C1 segment of cervical spinal cord (tissue), 14 donors: ENCODE results near the gene CARD9.

Experiments used
- DNase-seq, 14 donors: peaks; one replicate each; lab custom pipeline; 2025; lab: John Stamatoyannopoulos, UW

The CARD9 gene

DNA sequence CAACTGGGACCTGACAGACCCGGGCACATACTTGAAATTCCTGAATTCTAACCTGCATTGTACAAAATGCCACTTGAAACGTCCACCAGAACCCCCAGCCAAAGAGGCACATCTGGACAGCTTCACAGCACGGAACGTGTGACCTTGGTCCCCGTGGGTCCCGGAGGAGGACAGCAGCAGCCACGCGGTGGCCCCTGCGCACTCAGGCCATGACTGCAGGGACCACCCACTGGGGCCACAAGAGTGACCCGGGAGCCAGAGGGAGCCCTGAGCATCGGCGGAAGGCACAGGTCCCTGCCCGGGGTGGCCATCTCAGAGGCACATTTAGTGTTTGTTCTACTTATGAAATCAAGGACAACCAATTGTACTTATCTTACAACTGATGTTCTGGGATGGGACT, 28.6 kb upstream of the CARD9 start:
- no peak for DNase-seq

DNA sequence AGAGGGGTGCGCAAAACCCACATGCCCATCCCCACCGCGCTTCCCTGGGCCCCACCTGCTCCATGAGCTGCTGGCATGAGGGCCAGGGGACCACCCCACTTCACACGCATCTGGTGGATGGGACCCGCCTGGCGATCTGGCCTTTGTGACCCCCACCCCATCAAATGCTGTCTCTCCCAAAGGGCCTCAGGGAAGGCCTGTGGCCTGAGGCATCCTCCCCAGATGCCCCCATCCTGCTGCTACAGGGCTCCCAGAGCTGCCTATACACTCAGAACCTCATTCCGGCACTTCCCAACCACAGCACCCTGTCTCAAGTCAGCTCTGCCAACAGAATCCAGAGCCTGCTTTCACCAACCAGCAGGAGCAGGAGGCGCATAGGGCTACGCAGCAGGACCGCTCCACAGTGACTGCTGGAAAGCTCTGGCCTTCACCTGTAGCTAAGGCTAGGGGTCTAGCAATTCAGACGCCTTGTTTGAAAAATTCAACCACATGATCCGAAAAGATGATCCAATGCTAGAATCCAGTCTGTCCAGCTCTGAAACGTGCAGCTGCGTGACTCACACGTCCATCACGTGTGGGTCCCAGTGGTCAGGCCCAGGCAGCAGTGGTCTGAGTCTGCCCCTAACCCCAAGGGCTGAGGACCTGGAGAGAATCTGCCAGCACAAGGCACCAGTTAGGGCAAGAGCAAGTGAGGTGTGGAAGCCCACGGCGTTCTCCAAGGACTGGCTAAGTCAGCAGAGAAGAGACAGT, 27.9 kb upstream of the CARD9 start:
- no peak for DNase-seq

DNA sequence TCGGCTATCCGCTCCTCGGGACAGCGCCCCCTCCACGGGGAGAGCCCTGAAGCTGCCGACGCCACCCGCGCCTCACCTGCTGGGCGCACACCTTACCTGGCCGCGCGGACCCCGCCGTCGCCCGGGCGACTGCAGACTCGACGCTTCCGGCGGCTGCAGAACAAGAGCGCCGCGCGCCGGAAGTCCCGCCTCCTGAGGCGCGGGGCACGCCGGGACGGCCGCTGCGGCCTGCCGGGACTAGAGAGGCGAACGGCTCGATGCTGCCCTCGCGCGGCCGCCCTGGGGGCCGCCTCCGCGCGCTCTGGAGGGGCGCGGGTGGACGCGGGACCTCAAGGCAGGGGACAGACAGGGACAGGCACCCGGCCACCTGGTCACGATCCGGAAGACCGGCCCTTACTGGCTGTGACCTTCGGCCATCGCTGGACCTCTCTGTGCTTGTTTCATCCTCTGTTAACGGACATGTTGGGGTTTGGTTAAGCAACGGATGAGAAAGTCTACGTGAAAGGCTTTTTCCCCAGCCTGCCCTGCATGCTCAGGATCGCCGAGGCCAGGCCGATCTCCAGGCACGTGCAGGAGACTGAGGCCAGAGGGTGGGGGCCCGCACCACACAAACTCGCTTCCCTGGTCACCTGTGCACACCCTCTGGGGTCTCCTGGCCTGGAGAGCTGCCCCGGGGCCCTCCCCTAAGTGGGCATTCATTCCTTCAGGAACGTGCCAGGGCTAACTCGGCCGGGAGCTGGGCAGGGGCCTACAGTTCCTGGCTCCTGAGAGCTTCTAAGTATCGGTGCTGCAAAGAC, 26.8 kb upstream of the CARD9 start, which contains the start of gene SNAPC4:
Gene SNAPC4 (minus strand): TSS at position 133 of the 797 bp plus-strand sequence. CDS start 1,742 bp downstream, outside the sequence.
- peak in 13 of 14 donors; percentile 10 to 88 (median 68) for DNase-seq

DNA sequence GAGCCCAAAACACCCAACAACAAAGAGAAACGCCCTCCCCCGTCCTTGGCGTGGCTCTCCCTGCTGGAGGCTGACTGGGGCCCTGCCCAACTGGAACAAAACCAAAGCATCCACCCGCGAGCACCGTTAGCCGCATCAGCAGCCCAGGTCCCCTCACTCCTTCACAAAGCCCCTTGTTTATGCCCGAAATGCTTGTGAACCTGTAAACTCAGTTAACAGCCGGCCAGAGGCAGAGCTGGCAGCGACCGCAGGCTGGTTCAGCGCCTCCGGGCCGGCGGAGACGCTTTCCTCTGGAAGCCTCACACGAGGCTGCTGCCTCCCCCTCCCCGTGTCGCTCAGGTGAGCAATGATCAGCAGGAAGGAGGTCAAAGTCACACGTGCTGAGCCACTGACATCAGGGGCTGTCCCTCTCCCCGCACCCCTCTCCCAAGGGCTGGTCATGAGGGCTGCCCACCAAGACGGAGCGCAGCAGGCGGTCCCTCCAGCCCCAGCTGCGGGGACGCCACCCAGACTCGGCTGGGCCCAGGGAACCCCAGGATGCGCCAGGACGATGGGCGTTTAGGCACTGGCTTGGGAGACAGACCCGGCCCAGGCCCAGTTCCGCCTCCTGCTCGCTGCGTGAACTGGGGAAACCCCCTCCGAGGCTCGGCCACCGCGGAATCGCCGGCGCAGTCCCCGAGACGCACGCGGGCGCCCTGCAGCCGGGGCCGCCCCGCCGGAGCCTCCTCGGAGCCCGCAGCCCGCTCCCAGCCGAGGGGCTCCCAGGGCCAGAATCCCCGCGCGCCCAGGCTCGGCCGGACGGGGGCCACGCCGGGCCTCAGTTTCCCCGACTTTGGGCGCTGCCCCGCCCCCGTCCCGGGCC, 25.9 kb upstream of the CARD9 start:
- DNase-seq: peak in 1 of 14 donors; percentile 43

DNA sequence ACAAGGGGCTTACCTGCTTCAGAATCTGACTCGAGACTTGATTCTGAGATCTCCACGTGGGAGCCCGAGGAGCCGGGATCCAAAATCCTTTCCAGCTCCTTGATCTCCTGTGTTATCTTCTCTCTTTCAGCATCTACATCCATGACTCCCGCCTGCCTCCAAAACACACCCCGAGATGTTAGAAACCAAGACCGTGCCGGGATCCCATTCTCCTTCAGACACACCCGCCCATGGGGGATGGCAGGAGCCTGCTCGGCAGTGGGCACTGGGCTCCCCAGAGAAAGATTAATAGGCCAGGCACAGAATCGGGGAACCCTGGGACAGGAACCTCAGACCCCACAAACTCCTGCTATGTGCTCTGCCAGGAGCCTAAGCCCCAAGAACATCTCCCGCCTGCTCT, 24.8 kb upstream of the CARD9 start:
- DNase-seq: no peak

DNA sequence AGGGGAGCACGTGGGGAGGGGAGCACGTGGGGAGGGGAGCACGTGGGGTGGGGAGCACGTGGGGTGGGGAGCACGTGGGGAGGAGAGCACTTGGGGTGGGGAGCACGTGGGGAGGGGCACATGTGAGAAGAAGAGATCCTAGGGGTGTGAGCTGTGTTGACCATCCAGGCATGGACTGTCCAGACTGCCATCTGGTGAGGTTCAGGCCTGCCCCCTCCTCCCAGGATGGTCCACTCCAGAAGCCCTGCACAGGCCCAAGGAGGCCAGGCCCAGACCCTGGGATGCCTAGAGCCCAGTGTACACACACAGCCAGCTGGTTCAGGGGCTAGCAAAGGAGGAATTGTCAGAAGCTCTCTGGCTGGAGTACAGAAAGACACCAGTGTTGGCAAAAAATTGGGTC, 24.2 kb upstream of the CARD9 start:
- DNase-seq: no peak

DNA sequence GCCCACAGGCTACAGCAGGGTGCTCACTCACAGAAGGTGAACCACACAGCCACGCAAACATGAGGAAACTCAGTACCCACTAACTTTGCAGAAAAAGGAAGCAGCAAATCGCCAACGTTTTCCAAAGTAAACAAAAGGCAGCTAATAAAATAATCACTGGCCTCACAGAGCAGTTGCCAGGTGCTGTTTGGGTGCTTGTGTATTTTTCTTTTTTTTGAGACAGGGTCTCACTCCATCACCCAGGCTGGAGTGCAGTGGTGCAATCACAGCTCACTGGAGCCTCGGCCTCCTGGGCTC, 22.7 kb upstream of the CARD9 start:
- DNase-seq: no peak

DNA sequence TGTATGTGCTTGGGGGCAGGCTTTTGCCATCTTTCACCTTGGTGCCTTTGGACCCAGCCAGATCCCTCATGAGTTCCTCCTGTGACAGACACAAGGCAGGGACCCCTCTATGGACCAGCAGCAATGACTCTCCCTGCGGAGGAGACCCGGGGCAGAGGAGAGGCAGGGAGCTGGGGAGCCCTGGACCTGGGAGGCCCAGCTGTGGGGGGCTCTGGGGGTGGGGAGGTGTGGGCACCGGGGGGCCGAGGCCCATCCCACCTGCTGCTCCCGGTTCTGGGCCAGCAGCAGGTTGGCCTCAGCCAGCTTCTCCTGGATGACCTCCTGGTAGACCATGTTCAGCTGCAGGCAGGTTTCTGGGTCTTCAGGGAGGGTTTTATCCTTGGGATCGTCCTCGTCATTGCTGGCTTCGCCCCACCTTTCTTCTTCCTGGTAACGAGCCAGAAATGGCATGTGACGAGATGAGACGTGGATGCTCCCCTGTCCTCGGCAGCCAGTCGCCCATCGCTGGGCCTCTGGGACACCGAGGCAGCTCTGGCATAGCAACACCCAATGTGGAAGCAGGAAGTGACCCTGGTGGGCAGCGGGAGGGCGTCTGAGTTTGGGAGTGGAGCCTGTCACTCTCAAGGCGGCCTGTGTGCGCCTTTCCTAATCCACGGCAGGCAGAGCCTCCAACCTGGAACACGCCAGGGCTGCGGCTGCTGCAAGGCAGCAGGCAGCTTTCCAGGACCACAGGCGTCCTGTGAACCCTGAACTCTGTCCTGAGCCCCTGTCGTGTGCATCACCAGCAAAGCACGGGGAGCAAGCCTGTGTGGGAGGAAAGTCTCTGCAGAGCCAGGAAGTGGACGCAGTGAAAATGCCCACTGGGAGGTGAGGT, 22.1 kb upstream of the CARD9 start:
- DNase-seq: no peak

DNA sequence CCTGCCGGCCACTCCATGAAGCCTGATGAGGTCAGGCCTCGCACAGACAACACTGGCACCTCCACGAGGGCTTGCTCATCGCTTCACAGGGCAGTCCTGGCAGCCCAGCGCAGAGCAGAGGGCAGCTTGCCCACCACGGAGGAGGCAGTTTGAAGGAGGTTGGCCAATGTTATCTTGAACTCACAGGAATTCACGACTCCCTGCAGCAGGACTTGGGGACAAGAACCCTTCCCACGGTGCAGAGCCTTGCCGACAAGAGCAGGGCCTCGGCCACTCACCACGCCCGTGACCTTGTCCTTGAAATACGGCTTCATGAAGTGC, 21.5 kb upstream of the CARD9 start:
- no peak for DNase-seq

DNA sequence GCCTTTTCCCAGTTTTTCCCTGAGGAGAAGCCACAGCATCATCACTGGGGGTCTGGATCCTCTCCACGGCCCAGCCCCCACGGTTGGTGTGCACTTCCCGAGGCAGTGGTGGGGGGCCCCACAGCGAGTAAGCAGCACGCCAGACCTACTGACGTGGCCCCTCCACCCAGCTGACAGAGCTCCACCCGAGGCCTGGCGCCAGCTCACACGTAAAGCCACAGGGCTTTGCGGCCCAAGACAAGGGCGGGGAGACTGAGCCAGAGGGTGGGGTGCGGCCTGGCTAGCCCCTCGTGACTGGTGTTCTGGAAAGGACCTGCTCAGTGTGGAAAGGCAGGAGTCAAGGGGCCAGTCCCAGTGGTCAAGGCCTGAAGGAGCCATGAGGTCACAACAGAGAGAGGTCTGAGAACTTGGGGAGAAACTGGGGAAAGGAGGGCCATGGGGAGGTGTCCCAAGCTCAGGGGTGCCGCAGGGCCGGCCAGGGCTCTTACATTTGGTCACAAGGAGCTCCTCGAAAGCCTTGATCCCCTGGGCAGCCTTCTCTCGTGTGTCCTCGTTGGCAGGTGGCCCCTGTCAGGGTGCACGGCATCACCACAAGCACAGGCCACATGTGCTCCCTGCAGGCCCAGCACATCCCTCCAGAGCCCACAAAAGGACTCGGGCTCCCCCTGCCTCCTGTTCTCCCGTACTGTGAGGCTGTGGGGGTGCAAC, 21.0 kb upstream of the CARD9 start:
- no peak for DNase-seq

DNA sequence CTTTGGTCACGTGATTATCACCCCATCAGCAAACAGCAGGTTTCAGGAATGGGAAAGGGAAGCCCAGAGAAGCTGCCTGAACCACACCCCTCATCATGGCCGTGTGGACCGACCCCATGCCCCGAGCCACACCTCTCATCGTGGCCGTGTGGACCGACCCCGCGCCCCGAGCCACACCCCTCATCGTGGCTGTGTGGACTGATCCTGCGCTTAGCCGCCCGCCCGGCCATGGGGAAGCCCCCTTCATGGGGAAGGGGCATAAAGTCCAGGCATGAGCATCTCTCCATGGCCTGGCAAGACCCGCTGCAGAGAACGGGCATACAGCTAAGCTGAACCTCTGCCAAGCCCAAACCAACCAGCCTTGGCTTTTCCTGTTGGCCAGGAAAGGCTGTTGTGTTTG, 20.1 kb upstream of the CARD9 start:
- no peak for DNase-seq

DNA sequence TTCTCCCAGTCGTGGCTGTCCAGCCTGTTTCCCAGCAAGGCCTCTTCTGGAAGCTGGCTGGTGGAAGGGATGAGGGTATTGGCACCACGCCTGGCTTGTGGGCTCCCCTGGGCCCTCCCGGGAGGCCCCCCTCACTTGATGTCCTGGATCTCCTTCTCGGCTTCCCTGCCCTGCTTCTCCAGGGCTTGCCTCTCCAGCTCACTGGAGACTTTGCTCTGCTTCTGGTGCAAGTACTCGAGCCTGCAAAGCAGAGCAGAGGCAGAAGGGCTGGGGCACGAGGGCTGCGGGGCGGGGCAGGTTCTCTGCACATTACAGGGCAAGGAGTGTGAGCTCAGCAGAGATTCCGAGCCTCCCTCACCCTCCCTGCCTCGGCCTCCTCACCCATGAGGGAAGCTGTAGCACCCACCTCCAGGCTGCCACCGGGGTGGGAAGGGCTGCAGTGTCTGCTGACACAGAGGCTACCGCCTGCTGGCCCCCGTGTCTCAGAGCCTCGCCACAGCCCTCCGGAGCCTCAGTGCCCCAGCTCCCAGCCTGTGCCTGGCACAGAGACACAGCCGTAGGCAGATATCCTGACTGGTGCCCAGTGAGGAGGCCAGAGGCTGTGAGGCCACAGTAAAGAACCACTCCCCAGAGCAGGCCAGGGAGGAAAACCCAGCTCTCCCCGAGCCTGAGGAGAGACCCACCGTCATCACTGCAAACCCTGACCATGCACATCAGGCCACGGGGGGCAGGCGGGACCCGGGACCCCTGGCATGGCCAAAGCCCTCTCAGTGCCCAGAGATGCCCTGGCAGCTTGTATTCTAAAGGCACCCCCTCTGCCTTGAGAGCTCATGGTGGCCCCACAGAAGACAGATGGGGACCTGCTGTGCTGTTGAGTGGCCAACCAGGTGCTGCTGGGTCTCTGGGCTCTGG, 19.3 kb upstream of the CARD9 start:
- no peak for DNase-seq

DNA sequence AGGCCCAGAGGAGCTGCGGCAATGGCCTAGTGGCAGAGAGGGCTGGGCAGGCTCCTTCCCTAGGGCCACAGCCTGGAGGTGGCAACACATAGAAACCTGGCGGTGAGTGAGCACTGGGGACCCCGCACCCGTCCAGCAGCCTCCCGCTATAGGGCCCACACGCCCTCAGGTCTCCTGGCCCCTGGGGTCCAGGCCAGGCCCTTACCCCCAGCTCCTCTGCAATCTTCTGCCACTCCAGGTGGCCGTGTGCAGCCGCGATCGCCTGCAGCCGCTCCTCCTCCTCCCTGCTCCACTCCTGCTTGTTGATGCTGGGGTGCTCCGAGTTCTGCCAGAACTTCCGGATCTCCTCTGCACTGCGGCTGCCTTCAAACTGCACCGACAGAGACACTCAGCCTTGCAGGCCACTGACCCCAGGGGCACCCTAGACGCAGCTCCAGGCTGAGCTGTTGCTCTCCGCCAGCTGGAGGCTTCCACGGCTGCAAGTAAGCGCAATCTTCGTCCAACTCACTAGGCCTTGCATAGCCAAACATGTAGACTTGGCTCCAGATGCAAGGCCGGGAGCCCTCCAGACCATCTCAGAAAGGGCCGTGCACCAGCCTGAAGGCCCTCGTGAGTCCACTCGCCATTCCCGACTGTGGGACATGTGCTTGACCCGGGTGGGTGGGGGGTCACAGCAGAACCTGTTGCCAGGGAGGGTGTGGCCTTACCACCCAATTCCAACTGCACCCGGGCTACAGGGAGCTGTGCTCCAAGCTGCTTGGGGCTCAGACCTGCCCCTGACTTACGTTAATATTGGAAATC, 18.5 kb upstream of the CARD9 start:
- DNase-seq: no peak

DNA sequence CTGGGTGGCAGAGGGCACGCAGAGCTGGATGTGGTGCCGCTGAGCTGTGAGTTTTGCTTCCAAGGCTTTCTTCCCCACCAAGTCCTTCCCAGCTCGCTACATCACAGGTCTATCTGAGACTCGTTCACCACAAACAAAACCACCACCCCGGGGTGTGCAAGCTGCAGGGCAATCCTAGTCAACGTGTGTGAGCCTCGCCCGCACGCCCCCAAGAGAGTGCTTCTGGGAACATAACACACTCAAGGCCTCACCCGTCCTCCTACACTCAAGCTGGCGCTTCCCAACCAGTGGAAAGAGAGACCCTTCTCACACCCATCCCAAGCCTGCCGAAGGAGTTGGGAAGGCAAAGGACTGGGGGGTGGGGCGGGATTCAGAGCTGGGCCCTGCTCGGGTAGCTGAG, 15.9 kb upstream of the CARD9 start:
- DNase-seq: no peak

DNA sequence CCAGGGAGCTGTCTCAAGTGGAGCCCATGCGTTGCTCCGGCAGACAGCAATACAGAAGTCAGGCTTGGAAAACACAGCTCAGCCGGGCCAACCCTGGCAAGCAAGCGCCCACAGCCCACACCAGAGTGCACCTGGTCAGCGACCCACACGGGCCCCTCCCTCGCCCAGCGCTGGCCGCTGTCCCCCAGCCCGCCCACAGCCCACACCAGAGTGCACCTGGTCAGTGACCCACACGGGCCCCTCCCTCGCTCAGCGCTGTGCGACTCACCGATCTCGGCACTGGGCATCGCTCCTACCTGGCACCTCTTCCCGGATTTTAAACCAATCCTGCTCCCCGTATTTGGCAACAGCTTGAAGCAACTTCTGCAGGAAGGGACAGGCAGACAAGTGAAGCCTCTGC, 13.7 kb upstream of the CARD9 start:
- DNase-seq: no peak

DNA sequence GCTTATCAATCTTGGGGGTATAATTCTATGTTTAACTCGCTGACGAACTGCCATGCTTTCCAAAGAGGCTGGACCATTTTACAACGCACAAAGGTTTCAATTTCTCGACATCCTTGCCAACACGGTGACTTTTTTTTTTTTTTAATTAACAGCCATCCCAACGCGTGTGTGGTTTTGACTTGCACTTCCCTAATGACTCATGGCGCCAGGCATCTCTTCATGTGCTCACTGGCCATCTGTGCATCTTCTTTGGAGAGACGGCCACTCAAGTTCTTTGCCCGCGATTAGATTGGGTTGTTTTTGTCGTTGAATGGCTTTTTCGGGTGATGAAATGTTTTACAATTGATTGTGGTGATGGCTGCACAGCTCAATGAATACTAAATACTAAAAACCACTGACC, 12.5 kb upstream of the CARD9 start:
- DNase-seq: no peak

DNA sequence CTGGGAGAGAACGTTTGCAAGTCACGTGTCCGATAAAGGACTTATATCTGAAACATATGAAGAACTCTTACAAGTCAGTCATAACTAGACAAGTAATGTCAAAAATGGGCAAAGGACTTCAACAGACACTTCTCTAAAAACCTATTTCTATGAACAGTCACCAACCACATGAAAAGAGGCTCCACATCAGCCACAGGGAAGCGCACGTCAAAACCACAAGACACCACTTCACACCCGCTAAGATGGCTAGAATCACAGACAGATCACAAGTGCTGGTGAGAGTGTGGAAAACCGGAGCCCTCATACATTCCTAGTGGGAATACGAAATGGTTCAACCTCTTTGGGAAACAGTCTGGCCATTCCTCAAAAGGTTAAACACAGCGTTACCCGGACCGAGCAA, 11.5 kb upstream of the CARD9 start:
- DNase-seq: no peak

DNA sequence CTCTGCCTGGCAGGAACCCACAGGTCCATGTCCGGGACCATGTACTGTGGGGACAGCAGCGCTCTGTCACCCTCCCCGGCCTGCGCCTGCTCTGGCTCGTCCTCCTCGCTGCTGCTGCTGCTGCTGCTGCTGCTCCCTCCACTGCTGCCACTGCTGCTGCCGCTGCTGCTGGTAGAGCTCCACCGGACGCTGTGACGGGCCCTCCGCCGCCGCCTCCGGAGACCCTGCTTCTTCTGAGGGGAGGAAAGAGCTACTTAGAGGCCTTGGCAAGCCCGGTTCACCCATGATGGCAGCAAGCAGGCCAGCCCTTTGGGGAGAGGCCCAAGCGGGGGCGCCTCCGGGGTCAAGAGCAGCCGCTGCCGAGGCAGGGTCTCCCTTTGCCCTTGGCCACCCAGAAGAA, 10.0 kb upstream of the CARD9 start:
- no peak for DNase-seq

DNA sequence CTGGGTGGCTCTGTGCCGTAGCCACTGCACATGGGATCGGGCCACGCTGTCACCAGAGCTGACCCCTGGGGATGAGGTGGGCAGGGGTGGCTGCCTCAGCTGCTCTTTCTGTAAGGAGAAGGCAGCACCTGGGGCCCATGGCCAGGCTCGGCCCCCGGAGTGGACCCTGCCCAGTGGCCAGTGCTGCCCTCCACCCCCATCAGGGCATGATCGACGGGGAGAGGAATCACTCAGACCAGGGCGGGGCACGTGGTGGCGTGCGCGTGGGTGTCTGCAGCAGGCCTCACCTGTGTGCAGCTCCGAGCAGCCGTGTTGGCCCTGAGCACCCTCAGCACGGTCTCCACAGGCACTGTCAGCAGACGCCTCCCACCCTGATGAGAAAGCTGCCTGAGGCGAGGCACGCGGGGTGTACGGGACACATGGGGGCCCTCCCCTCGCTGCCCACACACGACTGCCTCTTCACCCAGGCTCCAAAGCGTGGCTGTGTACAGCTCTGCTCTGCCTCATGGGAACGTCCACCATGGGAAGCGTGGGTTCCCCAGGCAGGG, 8.6 kb upstream of the CARD9 start:
- no peak for DNase-seq
